ENCODE data around the gene METTL3.
A peak's percentile ranks its signal among the peaks of the same experiment; 100 is the strongest.

- no peak for TF ChIP-seq RFX5 (IDR thresholded peaks at IDR 0.05; ENCODE audit: low read depth, low read length)
- TF ChIP-seq CTCF (conservative IDR thresholded peaks at IDR 0.05; ENCODE audit: low read depth, low read length): peak; percentile 82
- no peak for TF ChIP-seq FOS (IDR thresholded peaks at IDR 0.05; ENCODE audit: low read depth, low read length)
- no peak for TF ChIP-seq CEBPB (IDR thresholded peaks at IDR 0.05; ENCODE audit: low read depth, low read length)
- TF ChIP-seq SMC3 (IDR thresholded peaks at IDR 0.05; ENCODE audit: low read depth, low read length): peak; percentile 18
- TF ChIP-seq ELK1 (IDR thresholded peaks at IDR 0.05; ENCODE audit: borderline replicate concordance, low read depth, low read length): no peak
- peak; percentile 67 for TF ChIP-seq POLR2A (IDR thresholded peaks at IDR 0.05; ENCODE audit: low read depth, low read length)
Measured at GRCh38 chr14:21455912-21456667, 55.0 kb downstream of the METTL3 start, which contains the start of gene CHD8.
